GM21529 (cell line): ENCODE results near the gene KCNMA1.

ENCODE experiments used
- ATAC-seq: cut with Tn5 transposase; IDR thresholded peaks from one replicate; pipeline ENCODE4 v1.9.1; 2021; ENCODE audit not compliant: unreplicated experiment

KCNMA1 gene

DNA sequence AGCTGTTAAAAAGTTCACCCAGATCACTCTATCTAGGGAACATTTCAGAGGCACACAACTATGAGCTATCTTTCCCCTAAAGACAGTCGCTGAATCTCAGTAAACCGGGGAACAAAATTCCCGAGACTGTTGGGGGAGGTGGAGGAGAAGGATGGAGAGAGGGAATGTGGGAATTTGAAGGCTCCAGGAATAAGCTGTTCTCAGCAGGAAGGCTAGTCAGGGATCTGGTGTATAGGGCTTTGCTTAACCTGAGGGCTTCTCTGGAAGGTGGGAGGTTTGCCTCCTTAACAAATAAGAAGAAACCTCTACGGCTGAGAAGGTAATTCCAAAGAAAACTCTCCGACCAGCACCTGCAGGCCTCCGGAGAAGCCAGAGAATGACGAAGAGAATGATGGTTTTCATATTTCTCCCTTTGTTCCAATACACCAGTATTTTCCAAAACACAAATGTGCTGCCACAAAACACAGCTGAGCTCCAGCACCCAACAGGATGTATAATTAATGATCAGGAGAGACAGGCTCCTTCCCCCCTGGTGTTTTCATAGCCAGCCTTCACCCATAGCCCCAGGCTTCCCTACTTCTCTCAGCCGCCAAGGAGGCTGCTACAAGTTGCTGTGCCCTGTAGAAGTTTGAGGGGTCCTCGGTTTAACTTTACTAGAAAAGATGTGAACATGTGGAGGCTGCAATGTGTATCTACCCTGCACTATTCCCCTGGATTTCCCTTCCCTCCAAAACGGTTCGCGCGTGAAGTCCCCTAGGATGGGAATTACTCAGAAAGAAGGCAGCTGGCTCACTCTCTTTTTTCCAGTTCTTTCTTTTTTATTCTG is 2.0 kb downstream of the KCNMA1 start:
- ATAC-seq: no peak

GRCh38 chr10:77634939-77635338 is 2.7 kb downstream of the KCNMA1 start:
- ATAC-seq: no peak

- no peak for ATAC-seq
Measured at GRCh38 chr10:77633376-77633775, 4.2 kb downstream of the KCNMA1 start.

GRCh38 chr10:77631241-77631640 is 6.4 kb downstream of the KCNMA1 start:
- ATAC-seq: no peak

DNA sequence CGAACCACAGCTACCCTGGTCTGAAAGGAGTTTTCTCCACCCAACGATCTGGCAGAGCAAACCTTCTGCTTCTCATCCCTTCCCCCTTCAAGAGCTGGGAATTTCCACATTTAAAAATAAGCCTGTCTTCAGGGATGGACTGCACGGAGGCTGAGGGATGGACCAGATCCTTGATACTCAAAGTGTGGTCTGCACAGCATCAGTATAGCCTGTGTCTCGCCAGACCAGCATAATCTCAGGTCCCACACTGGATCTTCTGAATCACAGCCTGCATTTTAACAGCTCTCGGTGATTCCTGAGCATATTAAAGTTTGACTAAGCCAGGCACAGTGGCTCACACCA is 7.1 kb downstream of the KCNMA1 start:
- ATAC-seq: no peak

- ATAC-seq: no peak
Measured at GRCh38 chr10:77629775-77630506, 7.7 kb downstream of the KCNMA1 start.

DNA sequence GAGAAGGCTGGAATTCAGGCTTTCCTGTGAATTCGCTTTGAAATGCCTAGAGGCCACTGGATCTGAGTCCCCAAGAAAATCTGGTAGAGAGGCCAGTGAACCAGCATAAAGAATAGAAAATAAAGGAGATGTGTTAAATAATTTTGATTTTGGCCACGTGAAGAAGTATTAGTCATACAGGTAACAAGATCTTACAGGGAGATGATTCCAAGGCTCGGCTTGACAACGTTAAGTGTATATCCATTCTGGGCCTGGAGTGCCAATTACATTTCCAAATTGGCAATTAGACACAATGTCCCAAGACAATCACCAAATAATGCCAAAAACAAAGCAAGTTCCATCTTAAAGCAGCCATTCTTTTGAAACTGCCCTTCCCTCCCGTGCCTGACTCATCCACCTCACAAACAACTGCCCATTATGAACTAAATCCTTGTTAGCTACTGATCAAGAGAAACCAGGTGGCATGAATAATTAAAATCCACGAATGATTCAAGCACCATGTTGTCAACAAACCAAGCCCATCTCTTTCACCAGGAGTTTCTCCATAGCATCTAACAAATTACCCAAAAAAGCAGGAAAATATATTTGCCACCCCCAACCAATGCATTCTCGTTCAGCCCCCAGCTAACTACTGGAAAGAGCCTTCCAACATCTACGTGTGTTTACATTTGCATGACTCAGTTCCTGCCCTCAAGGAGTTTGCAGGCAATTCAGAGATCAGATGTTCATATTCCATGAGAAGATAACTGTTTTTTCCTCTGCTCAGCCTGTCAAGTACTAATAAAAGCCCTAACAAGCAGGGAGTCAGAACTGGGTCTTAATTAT is 8.5 kb downstream of the KCNMA1 start:
- no peak for ATAC-seq

GRCh38 chr10:77626266-77626935 is 11.2 kb downstream of the KCNMA1 start:
- ATAC-seq: no peak

- no peak for ATAC-seq
Measured at GRCh38 chr10:77625379-77625778, 12.2 kb downstream of the KCNMA1 start.

GRCh38 chr10:77622889-77623291 is 14.7 kb downstream of the KCNMA1 start:
- ATAC-seq: peak; percentile 72

GRCh38 chr10:77620731-77621130 is 16.9 kb downstream of the KCNMA1 start:
- ATAC-seq: no peak

DNA sequence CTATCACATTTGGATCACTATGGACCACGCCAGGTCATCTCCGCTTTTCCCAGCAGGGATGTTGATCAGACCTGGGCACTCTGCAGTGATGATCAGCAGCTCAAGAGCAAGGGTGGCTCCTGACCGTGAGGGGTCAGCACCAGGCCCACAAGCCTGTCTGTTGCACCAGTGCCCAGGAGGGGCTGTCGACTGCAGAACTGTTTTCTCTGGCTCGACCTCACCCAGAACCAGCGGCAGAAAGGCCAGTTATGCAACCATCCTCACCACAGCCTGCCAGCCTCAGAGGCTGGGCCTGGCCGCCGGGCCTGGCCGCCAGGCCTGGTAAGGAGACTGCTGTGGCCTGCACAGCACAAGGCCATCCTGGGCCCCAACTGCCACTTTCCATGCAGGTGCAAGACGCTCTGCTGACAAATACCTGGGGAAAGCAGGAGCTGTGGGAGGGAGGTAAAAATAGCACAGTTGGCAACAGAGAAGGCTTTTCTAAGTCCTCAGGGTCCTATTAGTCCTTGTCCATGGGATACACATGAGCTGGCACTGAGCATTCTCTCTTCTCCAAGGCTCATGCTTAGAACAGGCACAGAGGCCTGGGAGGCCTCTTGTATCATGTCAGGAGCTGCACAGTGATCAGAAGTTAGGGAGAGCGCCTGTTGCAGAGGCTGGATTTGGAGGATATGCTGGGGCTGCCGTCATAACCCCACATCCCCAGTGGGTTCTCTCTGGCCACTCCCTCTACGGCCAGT is 17.5 kb downstream of the KCNMA1 start:
- ATAC-seq: no peak

DNA sequence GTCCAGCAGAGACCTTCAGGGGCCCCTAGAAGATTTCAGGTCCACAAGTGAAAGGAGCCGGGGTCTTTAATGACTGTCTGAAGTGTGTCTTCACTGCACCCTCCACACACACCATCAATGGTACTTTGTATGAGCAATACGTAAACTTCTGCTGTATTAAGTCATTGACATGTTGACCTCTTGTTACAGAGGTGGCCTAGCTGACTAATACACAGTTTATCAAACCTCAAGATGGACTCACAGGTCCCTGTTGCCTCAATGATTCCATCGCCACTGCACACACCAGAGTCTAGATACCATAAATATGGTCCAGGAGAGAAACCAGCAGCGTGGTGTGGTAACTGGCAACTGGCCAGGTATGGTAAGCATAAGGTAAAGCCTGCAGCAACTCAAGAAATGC is 19.5 kb downstream of the KCNMA1 start:
- no peak for ATAC-seq

- ATAC-seq: no peak
Measured at GRCh38 chr10:77616766-77617165, 20.8 kb downstream of the KCNMA1 start.

GRCh38 chr10:77614778-77615625 is 22.6 kb downstream of the KCNMA1 start:
- ATAC-seq: no peak

DNA sequence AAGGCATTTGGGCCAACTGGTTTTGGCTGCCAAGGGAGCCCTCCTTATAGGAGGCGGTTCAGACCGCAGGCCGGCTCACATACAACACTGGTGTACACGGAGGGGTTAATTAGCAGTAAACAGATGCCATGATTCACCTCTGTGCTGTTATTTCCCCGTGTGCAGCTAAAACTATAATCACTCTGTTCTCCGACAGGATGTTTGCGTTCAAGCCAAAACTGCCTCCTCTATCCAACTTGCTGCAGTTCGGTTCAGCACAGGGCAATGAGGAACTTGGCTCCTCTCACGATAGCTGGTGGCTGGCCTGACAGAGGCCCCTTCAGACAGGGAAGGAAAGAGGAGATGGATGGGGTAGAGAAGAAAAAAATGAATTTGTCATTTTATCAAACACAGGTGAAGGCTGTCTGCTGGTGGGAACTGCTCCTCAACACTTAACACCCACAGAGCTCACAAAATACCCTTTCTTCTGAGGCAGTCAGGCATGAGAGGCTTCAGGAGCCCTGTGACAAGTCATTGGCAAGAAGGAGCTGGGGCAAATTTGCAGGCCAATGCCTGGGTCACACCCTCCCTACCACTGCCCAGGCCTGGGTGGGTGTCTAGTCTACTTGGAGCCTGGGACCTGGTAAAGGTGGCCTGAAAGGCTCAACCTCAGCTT is 24.0 kb downstream of the KCNMA1 start:
- no peak for ATAC-seq

DNA sequence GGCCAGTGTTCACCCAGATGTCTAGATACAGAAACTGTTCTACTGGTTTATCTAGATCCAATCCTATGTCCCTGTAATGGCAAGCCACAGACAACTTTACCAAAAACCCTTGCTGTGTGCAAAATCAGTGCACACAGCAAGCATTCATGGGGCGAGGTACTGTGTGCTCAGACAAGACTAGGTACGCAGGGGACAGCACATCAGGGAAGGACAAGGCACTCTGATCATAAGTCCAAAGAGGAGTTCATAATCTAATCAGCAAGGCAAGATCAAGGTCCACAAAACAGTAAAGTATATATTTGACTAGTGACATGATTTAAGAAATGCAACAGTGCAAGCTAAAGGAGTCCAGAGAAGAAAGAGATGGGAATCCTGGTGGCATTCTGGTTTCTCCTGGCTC is 25.9 kb downstream of the KCNMA1 start:
- ATAC-seq: no peak

DNA sequence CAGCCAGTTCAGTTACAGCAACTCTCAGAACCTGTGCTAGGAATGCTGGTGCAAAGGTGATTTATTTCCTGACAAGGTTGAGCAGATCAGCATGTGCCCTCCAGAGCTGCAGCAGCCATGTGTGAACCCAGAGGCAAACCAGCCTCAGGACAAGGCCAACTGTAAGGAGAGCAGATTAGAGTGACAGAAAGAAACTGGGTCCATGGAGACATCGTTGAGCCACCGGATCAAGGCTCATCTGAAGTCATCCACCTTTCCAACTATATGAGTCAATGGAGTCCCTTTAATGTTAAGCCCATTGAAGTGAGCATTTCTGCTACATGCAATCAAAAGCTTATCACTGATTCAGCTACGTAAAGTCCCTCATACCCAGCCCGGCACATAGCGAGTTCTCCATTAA is 26.4 kb downstream of the KCNMA1 start:
- ATAC-seq: no peak

DNA sequence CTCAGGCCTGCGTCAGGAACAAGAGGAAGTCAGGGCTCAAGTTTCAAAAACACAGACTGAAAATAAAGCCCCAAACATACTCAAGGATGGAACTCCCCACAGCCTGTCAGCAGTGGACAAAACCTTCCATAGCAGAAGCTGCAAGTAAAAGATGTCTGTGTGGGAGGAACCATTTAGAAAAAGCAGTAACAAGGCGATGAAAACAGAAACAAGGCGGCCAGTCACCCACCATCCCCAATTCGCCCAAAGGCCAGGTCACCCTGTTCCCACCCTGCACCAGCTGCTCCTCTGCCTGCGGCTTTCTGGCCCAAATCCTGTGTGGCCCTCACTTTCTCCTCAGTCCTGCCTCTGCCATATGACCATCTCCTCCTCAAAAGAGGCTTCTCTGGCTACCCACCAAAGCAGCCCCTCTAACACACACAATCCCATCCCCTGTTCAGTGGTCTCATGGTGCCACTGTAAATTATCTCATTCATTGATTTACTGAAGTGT is 27.8 kb downstream of the KCNMA1 start:
- ATAC-seq: no peak
